Measurements from ENCODE around the gene VAV3. TPM values are rescaled to one million over a fixed set of nuclear protein-coding genes. Genes with fewer than 3 reads are reported as not detected.

Gene VAV3
- total and polyA plus RNA-seq, 2 of the 13 experiments (the other 11 are each of a cell fraction or from before 2014, with no cell fraction given), result 15.9 to 29.8 TPM

DNA sequence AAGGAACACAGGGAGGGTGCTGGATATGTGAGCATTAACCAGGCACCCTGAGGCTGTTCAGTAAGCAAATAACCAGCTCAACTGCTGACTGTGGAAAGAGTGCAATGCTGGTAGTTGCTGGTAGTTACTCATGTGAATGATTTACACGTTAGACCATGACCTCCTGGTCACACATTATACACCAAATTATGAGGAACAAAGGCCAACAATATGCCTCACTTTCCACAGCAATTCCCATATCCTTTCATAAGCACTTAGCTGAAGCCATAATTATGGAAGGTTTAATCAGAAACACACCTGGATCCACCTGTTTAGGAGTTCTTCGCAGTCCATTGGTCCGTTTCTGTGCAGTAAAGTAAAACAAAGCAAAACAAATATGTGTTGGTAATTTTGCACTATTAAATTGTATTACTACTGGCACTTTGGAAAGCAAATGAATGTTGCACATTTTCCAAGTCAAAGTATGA, 281.8 kb downstream of the VAV3 start (continued):
- TF ChIP-seq NR2F1 (CRISPR knock-in tag; IDR thresholded peaks at IDR 0.05) (peak; percentile 46 to 64; a peak in 3 of 4 replicates), XBP1 (CRISPR knock-in tag; IDR thresholded peaks at IDR 0.05) (no peak), MTF2 (CRISPR knock-in tag; IDR thresholded peaks at IDR 0.05; ENCODE audit: borderline replicate concordance) (no peak), KDM3A (CRISPR knock-in tag; IDR thresholded peaks at IDR 0.05; ENCODE audit: low read depth) (no peak), TBP (CRISPR knock-in tag; IDR thresholded peaks at IDR 0.05) (no peak), SP1 (IDR thresholded peaks at IDR 0.05) (no peak), SP1 (CRISPR knock-in tag; IDR thresholded peaks at IDR 0.05) (no peak), MTA3 (CRISPR knock-in tag; IDR thresholded peaks at IDR 0.05) (no peak), IRF2 (CRISPR knock-in tag; IDR thresholded peaks at IDR 0.05) (peak; percentile 74; the same call in 1 of the 2 replicates), NFKBIZ (CRISPR knock-in tag; IDR thresholded peaks at IDR 0.05) (0 out of 2 replicates have a peak, but pooled peaks have one; percentile 45), MIER3 (CRISPR knock-in tag; IDR thresholded peaks at IDR 0.05; ENCODE audit: borderline replicate concordance) (peak; percentile 51; the same call in 1 of the 2 replicates), PCBP1 (IDR thresholded peaks at IDR 0.05; ENCODE audit: borderline replicate concordance, low read depth, low read length) (no peak)
- TF ChIP-seq, protein P1, sequence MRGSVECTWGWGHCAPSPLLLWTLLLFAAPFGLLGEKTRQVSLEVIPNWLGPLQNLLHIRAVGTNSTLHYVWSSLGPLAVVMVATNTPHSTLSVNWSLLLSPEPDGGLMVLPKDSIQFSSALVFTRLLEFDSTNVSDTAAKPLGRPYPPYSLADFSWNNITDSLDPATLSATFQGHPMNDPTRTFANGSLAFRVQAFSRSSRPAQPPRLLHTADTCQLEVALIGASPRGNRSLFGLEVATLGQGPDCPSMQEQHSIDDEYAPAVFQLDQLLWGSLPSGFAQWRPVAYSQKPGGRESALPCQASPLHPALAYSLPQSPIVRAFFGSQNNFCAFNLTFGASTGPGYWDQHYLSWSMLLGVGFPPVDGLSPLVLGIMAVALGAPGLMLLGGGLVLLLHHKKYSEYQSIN (CRISPR knock-in tag; IDR thresholded peaks at IDR 0.05; ENCODE audit: borderline replicate concordance), result no peak
- TF ChIP-seq, protein P2, sequence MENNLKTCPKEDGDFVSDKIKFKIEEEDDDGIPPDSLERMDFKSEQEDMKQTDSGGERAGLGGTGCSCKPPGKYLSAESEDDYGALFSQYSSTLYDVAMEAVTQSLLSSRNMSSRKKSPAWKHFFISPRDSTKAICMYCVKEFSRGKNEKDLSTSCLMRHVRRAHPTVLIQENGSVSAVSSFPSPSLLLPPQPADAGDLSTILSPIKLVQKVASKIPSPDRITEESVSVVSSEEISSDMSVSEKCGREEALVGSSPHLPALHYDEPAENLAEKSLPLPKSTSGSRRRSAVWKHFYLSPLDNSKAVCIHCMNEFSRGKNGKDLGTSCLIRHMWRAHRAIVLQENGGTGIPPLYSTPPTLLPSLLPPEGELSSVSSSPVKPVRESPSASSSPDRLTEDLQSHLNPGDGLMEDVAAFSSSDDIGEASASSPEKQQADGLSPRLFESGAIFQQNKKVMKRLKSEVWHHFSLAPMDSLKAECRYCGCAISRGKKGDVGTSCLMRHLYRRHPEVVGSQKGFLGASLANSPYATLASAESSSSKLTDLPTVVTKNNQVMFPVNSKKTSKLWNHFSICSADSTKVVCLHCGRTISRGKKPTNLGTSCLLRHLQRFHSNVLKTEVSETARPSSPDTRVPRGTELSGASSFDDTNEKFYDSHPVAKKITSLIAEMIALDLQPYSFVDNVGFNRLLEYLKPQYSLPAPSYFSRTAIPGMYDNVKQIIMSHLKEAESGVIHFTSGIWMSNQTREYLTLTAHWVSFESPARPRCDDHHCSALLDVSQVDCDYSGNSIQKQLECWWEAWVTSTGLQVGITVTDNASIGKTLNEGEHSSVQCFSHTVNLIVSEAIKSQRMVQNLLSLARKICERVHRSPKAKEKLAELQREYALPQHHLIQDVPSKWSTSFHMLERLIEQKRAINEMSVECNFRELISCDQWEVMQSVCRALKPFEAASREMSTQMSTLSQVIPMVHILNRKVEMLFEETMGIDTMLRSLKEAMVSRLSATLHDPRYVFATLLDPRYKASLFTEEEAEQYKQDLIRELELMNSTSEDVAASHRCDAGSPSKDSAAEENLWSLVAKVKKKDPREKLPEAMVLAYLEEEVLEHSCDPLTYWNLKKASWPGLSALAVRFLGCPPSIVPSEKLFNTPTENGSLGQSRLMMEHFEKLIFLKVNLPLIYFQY (CRISPR knock-in tag; IDR thresholded peaks at IDR 0.05; ENCODE audit: borderline replicate concordance), result no peak
- TF ChIP-seq, protein P3, sequence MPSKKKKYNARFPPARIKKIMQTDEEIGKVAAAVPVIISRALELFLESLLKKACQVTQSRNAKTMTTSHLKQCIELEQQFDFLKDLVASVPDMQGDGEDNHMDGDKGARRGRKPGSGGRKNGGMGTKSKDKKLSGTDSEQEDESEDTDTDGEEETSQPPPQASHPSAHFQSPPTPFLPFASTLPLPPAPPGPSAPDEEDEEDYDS (CRISPR knock-in tag; IDR thresholded peaks at IDR 0.05), result peak; percentile 72
- TF ChIP-seq, protein P4, sequence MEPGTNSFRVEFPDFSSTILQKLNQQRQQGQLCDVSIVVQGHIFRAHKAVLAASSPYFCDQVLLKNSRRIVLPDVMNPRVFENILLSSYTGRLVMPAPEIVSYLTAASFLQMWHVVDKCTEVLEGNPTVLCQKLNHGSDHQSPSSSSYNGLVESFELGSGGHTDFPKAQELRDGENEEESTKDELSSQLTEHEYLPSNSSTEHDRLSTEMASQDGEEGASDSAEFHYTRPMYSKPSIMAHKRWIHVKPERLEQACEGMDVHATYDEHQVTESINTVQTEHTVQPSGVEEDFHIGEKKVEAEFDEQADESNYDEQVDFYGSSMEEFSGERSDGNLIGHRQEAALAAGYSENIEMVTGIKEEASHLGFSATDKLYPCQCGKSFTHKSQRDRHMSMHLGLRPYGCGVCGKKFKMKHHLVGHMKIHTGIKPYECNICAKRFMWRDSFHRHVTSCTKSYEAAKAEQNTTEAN (CRISPR knock-in tag; conservative IDR thresholded peaks at IDR 0.05), result peak; percentile 61; the same call in 1 of the 2 replicates
